SH-SY5Y (cell line): ENCODE measurements around the gene KIFBP.

ENCODE experiments used
- GATA2 ChIP-seq: IDR thresholded peaks from 2 replicates; pipeline ENCODE4 v1.6.1; 2011; ENCODE audit warnings: mild to moderate bottlenecking, low read depth, low read length
- GATA3 ChIP-seq: IDR thresholded peaks from 2 replicates; pipeline ENCODE4 v1.6.1; 2011; ENCODE audit warnings: low read depth, mild to moderate bottlenecking, low read length, moderate library complexity

GRCh38 chr10:68959695-68960527 lies 28.7 kb upstream of the KIFBP start:
- TF ChIP-seq GATA3: no peak
- no peak for TF ChIP-seq GATA2
